Upper lobe of left lung (tissue), 6 donors: ENCODE measurements around the gene COQ10A. TPM values are rescaled to one million over a fixed set of nuclear protein-coding genes. Genes with fewer than 3 reads are reported as not detected.
A peak's percentile ranks its signal among the peaks of the same experiment; 100 is the strongest.

ENCODE experiments used
- ATAC-seq, 2 donors: fragments of 200-7000 bp; cut with Tn5 transposase; one replicate each; pipeline ENCODE4 v1.9.1; 2022; ENCODE audit warnings: mild to moderate bottlenecking in 2 of 2, moderate library complexity in 2 of 2; ENCODE audit not compliant: low FRiP score in 2 of 2
- DNase-seq, 2 donors: peaks; one replicate each; pipeline ENCODE4 v3.0.0-alpha.2; 2019 to 2020
- H3K27ac ChIP-seq, 4 donors: fragments of 200-600 bp; sonication (generic); one replicate each; pipeline ENCODE4 v1.5.1; 2016 to 2019
- H3K27me3 ChIP-seq, 4 donors: fragments of 200-600 bp; sonication (generic); one replicate each; pipeline ENCODE4 v1.5.1; 2017 to 2019
- H3K36me3 ChIP-seq, 4 donors: fragments of 200-600 bp; sonication (generic); one replicate each; pipeline ENCODE4 v1.5.1; 2016 to 2019
- H3K4me1 ChIP-seq, 4 donors: fragments of 200-600 bp; sonication (generic); one replicate each; pipeline ENCODE4 v1.5.1; 2018 to 2019
- H3K4me3 ChIP-seq, 4 donors: fragments of 200-600 bp; sonication (generic); one replicate each; pipeline ENCODE4 v1.5.1; 2017 to 2019; ENCODE audit warnings: mild to moderate bottlenecking in 2 of 4, moderate library complexity in 1 of 4
- H3K9me3 ChIP-seq, 4 donors: fragments of 200-600 bp; sonication (generic); one replicate each; pipeline ENCODE4 v1.5.1; 2018 to 2019
- CTCF ChIP-seq, 6 experiments: fragments of 450-650 bp in 4 of 6; fragments of 200-600 bp in 2 of 6; sonication (generic) in 2 of 6; IDR thresholded peaks; one replicate each; pipeline ENCODE4 v1.5.1; 2016 to 2019; ENCODE audit warnings: antibody characterized with exemption in 6 of 6
- EP300 ChIP-seq, 4 donors: sonication (generic); formaldehyde crosslinking; IDR thresholded peaks; one replicate each; pipeline ENCODE4 v1.5.1; 2017; ENCODE audit warnings: antibody characterized with exemption in 4 of 4, control low read depth in 2 of 4
- POLR2A ChIP-seq, 4 donors: fragments of 450-650 bp; IDR thresholded peaks; one replicate each; pipeline ENCODE4 v1.5.1; 2016 to 2017; ENCODE audit warnings: antibody characterized with exemption in 4 of 4, mild to moderate bottlenecking in 2 of 4
- POLR2AphosphoS5 ChIP-seq, 2 donors: sonication (generic); formaldehyde crosslinking; IDR thresholded peaks; one replicate each; pipeline ENCODE4 v1.5.1; 2017; ENCODE audit warnings: antibody characterized with exemption in 2 of 2
- WGBS, 2 donors: methylation state at CpG; one replicate each; pipeline ENCODE4 v1.1.5; 2017 to 2018; 5-methylcytosine and 5-hydroxymethylcytosine counted together
- total RNA-seq, 6 donors: library from RNA; depleted of rRNA in 4 of 6; stranded (reverse); fragments of >200 nt in 4 of 6; gene quantifications; one replicate each; pipeline versions ENCODE4 v1.1.0 to v1.2.1, GENCODE V29; 2016 to 2021
- donor health status: DM: no; HTN: no; CAD: no; lungs with moderate emphysema.
- donor health status: DM: no; HTN: yes; CAD: no; lungs with severe emphysema.

The COQ10A gene
- total RNA-seq, 6 donors from 2014 or later = 12.8 to 26.3 (median 17.5) TPM

- H3K27me3 ChIP-seq = no peaks in the 10 kb centered on the region
- no peak overlapping the region for H3K27ac ChIP-seq
- H3K4me3 ChIP-seq = no peak overlapping the region
- H3K9me3 ChIP-seq = no peaks in the 10 kb centered on the region
- H3K36me3 ChIP-seq = peaks cover 51 to 95% (median 80%) of the 10 kb centered on the region in 4 donors
- TF ChIP-seq EP300 (IDR thresholded peaks at IDR 0.05) (no peak), POLR2AphosphoS5 (IDR thresholded peaks at IDR 0.05) (no peak), POLR2A (IDR thresholded peaks at IDR 0.05) (no peak), CTCF (IDR thresholded peaks at IDR 0.05) (no peak)
- 75 to 79% methylated on average over 9 of the region's 9 CpGs for whole genome bisulfite sequencing, 2 donors
- DNase-seq (no peak), ATAC-seq (no peak)
- no peaks in the 10 kb centered on the region for H3K4me1 ChIP-seq
These were observed 25.1 kb upstream of the COQ10A start for GRCh38 chr12:56241424-56242303.

GRCh38 chr12:56242986-56243385 is 23.8 kb upstream of the COQ10A start:
- DNase-seq = peak in 1 of 2 donors; percentile 59
- H3K9me3 ChIP-seq = no peaks in the 10 kb centered on the region
- no peak overlapping the region for H3K4me3 ChIP-seq
- H3K36me3 ChIP-seq = peaks cover 61 to 99% (median 90%) of the 10 kb centered on the region in 4 donors
- H3K4me1 ChIP-seq = no peaks in the 10 kb centered on the region
- ATAC-seq = no peak
- 86 to 90% methylated on average over 12 to 13 of the region's 13 CpGs for WGBS, 2 donors
- TF ChIP-seq EP300 (IDR thresholded peaks at IDR 0.05) (no peak), POLR2A (IDR thresholded peaks at IDR 0.05) (no peak), POLR2AphosphoS5 (IDR thresholded peaks at IDR 0.05) (no peak), CTCF (IDR thresholded peaks at IDR 0.05) (no peak)
- H3K27ac ChIP-seq = no peak overlapping the region
- no peaks in the 10 kb centered on the region for H3K27me3 ChIP-seq

GRCh38 chr12:56243731-56244181 is 23.0 kb upstream of the COQ10A start:
- no peak for DNase-seq
- H3K36me3 ChIP-seq = peaks cover 66 to 99% (median 94%) of the 10 kb centered on the region in 4 donors
- H3K27me3 ChIP-seq = no peaks in the 10 kb centered on the region
- no peak overlapping the region for H3K4me3 ChIP-seq
- no peaks in the 10 kb centered on the region for H3K4me1 ChIP-seq
- 81% methylated on average over 3 of the region's 3 CpGs for WGBS, 2 donors
- no peak overlapping the region for H3K27ac ChIP-seq
- no peak for ATAC-seq
- H3K9me3 ChIP-seq = no peaks in the 10 kb centered on the region
- TF ChIP-seq POLR2AphosphoS5 (IDR thresholded peaks at IDR 0.05) (no peak), POLR2A (IDR thresholded peaks at IDR 0.05) (no peak), CTCF (IDR thresholded peaks at IDR 0.05) (no peak), EP300 (IDR thresholded peaks at IDR 0.05) (no peak)

- TF ChIP-seq CTCF (IDR thresholded peaks at IDR 0.05) (no peak), POLR2A (IDR thresholded peaks at IDR 0.05) (no peak), POLR2AphosphoS5 (IDR thresholded peaks at IDR 0.05) (no peak)
- Histone ChIP-seq H3K9me3 (no peaks in the 10 kb centered on the region), H3K27me3 (no peaks in the 10 kb centered on the region), H3K4me1 (no peaks in the 10 kb centered on the region), H3K27ac (no peak overlapping the region), H3K36me3 (peaks cover 66 to 100% (median 95%) of the 10 kb centered on the region in 4 donors), H3K4me3 (no peak overlapping the region)
- WGBS, 2 donors = 96 to 98% methylated on average over 12 to 14 of the region's 14 CpGs
- peak in 1 of 2 donors; percentile 59 for DNase-seq
- ATAC-seq = no peak
These were observed 22.2 kb upstream of the COQ10A start for GRCh38 chr12:56244494-56244893.
